ENCODE results near the gene AXIN1. TPM values are rescaled to one million over a fixed set of nuclear protein-coding genes. Genes with fewer than 3 reads are reported as not detected.

Gene AXIN1
- total RNA-seq, 1 donor, result 13.4 TPM

GRCh38 chr16:296276-296675, 56.2 kb downstream of the AXIN1 start:
- TF ChIP-seq CTCF (IDR thresholded peaks at IDR 0.05; ENCODE audit: insufficient read depth, low read length), result no peak
- H3K4me3 ChIP-seq (ENCODE audit: low read depth, low read length), result no peak overlapping the region
- DNase-seq (ENCODE audit: low read depth), result no peak

GRCh38 chr16:293043-293775, 59.3 kb downstream of the AXIN1 start:
- H3K4me3 ChIP-seq (ENCODE audit: low read depth, low read length), result no peak overlapping the region
- TF ChIP-seq CTCF (IDR thresholded peaks at IDR 0.05; ENCODE audit: insufficient read depth, low read length), result no peak
- DNase-seq (ENCODE audit: low read depth), result no peak

GRCh38 chr16:291539-291938, 61.0 kb downstream of the AXIN1 start:
- H3K4me3 ChIP-seq (ENCODE audit: low read depth, low read length), result no peak overlapping the region
- no peak for TF ChIP-seq CTCF (IDR thresholded peaks at IDR 0.05; ENCODE audit: insufficient read depth, low read length)
- no peak for DNase-seq (ENCODE audit: low read depth)

GRCh38 chr16:290681-291405, 61.7 kb downstream of the AXIN1 start:
- H3K4me3 ChIP-seq (ENCODE audit: low read depth, low read length), result no peak overlapping the region
- no peak for DNase-seq (ENCODE audit: low read depth)
- no peak for TF ChIP-seq CTCF (IDR thresholded peaks at IDR 0.05; ENCODE audit: insufficient read depth, low read length)

- DNase-seq (ENCODE audit: low read depth), result no peak
- no peak for TF ChIP-seq CTCF (IDR thresholded peaks at IDR 0.05; ENCODE audit: insufficient read depth, low read length)
- H3K4me3 ChIP-seq (ENCODE audit: low read depth, low read length), result no peak overlapping the region
Measured at GRCh38 chr16:290015-290680, 62.4 kb downstream of the AXIN1 start.

GRCh38 chr16:289395-289997, 63.0 kb downstream of the AXIN1 start:
- TF ChIP-seq CTCF (IDR thresholded peaks at IDR 0.05; ENCODE audit: insufficient read depth, low read length), result no peak
- no peak for DNase-seq (ENCODE audit: low read depth)
- no peak overlapping the region for H3K4me3 ChIP-seq (ENCODE audit: low read depth, low read length)
